ENCODE data around the gene KIF5A.

DNA sequence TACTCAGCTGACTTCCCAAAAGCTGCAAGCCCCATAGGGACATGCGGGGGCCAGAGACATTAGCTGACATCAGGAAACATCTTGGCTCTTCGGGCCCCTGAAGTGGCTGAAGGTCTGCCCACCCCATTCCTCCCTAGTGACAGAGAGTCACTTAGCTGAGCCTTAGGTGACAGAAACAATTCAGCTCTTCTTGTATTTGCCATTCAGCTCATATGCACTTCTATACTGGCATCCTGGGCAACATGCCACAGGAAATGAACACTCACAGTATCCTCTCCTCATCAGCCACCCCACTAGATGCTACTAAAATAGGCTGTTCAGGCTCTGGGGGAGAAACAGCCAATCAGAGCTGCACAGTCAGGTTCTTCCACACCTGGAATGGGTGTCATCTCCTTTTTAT is 6.3 kb upstream of the KIF5A start:
- TF ChIP-seq POLR2A (IDR thresholded peaks at IDR 0.05) = no peak
- TF ChIP-seq, protein P1, sequence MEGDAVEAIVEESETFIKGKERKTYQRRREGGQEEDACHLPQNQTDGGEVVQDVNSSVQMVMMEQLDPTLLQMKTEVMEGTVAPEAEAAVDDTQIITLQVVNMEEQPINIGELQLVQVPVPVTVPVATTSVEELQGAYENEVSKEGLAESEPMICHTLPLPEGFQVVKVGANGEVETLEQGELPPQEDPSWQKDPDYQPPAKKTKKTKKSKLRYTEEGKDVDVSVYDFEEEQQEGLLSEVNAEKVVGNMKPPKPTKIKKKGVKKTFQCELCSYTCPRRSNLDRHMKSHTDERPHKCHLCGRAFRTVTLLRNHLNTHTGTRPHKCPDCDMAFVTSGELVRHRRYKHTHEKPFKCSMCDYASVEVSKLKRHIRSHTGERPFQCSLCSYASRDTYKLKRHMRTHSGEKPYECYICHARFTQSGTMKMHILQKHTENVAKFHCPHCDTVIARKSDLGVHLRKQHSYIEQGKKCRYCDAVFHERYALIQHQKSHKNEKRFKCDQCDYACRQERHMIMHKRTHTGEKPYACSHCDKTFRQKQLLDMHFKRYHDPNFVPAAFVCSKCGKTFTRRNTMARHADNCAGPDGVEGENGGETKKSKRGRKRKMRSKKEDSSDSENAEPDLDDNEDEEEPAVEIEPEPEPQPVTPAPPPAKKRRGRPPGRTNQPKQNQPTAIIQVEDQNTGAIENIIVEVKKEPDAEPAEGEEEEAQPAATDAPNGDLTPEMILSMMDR (IDR thresholded peaks at IDR 0.05) = no peak
